ENCODE results near the gene CPVL.

- TF ChIP-seq CTCF (IDR thresholded peaks at IDR 0.05; ENCODE audit: low read depth, low read length, poor library complexity, severe bottlenecking) (peak; percentile 84), EZH2phosphoT487 (IDR thresholded peaks at IDR 0.05; ENCODE audit: borderline replicate concordance, low read length) (no peak)
Measured at GRCh38 chr7:29105752-29106668, 40.3 kb downstream of the CPVL start.
